GM19467 (cell line): ENCODE results near the gene THOP1.

Experiments used
- ATAC-seq: cut with Tn5 transposase; IDR thresholded peaks from one replicate; pipeline ENCODE4 v1.9.1; 2021; ENCODE audit warnings: mild to moderate bottlenecking, moderate library complexity; ENCODE audit not compliant: unreplicated experiment

THOP1 gene

GRCh38 chr19:2785244-2785997, at the start of gene THOP1:
THOP1 (plus strand) TSS chr19:2785503; CDS start chr19:2785663, 160 bp downstream.
- peak; percentile 73 for ATAC-seq

- ATAC-seq = no peak
Measured at GRCh38 chr19:2736550-2737190, 48.6 kb upstream of the THOP1 start.

- ATAC-seq = peak; percentile 95
Measured at GRCh38 chr19:2739602-2740313, 45.5 kb upstream of the THOP1 start, which contains the start of gene SLC39A3. SLC39A3 (minus strand) TSS chr19:2740017; CDS start chr19:2737257, 2,760 bp downstream.

GRCh38 chr19:2740314-2740656, 45.0 kb upstream of the THOP1 start:
- ATAC-seq = no peak

GRCh38 chr19:2743099-2743498, 42.2 kb upstream of the THOP1 start:
- ATAC-seq = no peak

GRCh38 chr19:2744113-2744512, 41.2 kb upstream of the THOP1 start:
- no peak for ATAC-seq

- no peak for ATAC-seq
Measured at GRCh38 chr19:2747349-2747748, 38.0 kb upstream of the THOP1 start.

- ATAC-seq = no peak
Measured at GRCh38 chr19:2750808-2751437, 34.4 kb upstream of the THOP1 start.

- no peak for ATAC-seq
Measured at GRCh38 chr19:2751438-2751830, 33.9 kb upstream of the THOP1 start.

GRCh38 chr19:2754659-2755447, 30.4 kb upstream of the THOP1 start:
- ATAC-seq = no peak

GRCh38 chr19:2755448-2755705, 29.9 kb upstream of the THOP1 start:
- ATAC-seq = no peak

GRCh38 chr19:2755811-2756210, 29.5 kb upstream of the THOP1 start:
- ATAC-seq = no peak

GRCh38 chr19:2756477-2756876, 28.8 kb upstream of the THOP1 start:
- ATAC-seq = no peak

GRCh38 chr19:2756921-2757881, 28.1 kb upstream of the THOP1 start:
- ATAC-seq = no peak

- no peak for ATAC-seq
Measured at GRCh38 chr19:2758601-2759313, 26.5 kb upstream of the THOP1 start.

GRCh38 chr19:2759362-2759761, 25.9 kb upstream of the THOP1 start:
- no peak for ATAC-seq

GRCh38 chr19:2759965-2760364, 25.3 kb upstream of the THOP1 start:
- no peak for ATAC-seq

- no peak for ATAC-seq
Measured at GRCh38 chr19:2761309-2761677, 24.0 kb upstream of the THOP1 start.
